OCI-LY1 (cell line): ENCODE results near the gene OXNAD1.

ENCODE experiments used
- H2AFZ ChIP-seq: fragments of 200-600 bp; sonication (generic), shearing (Covaris generic); 2 replicates; pipeline ENCODE4 v1.6.0; 2014; ENCODE audit warnings: antibody characterized with exemption, mild to moderate bottlenecking, low read length
- H3F3A ChIP-seq: fragments of 200-600 bp; sonication (generic), shearing (Covaris generic); 2 replicates; pipeline ENCODE4 v1.6.0; 2014; ENCODE audit warnings: mild to moderate bottlenecking, antibody characterized with exemption, low read length, moderate library complexity; ENCODE audit not compliant: insufficient read depth
- H3K27ac ChIP-seq: fragments of 200-600 bp; sonication (generic); 2 replicates; pipeline ENCODE4 v1.5.1; 2014; ENCODE audit warnings: low read length, mixed run types, mild to moderate bottlenecking, low read depth; ENCODE audit not compliant: poor library complexity, severe bottlenecking
- H3K27me3 ChIP-seq: fragments of 200-600 bp; sonication (generic); 2 replicates; pipeline ENCODE4 v1.6.0; 2014; ENCODE audit warnings: antibody characterized with exemption, mild to moderate bottlenecking, low read length, moderate library complexity; ENCODE audit not compliant: insufficient read depth
- H3K36me3 ChIP-seq: fragments of 200-600 bp; sonication (generic); 2 replicates; pipeline ENCODE4 v1.6.1; 2014; ENCODE audit warnings: mild to moderate bottlenecking, antibody characterized with exemption, low read length, moderate library complexity, mixed read lengths; ENCODE audit not compliant: insufficient read depth
- H3K4me1 ChIP-seq: fragments of 200-600 bp; sonication (generic); 2 replicates; pipeline ENCODE4 v1.5.1; 2014; ENCODE audit warnings: mild to moderate bottlenecking, low read length, moderate library complexity; ENCODE audit not compliant: insufficient read depth, severe bottlenecking
- H3K4me2 ChIP-seq: fragments of 200-600 bp; sonication (generic), shearing (Covaris generic); 2 replicates; pipeline ENCODE4 v1.6.1; 2014; ENCODE audit warnings: low read length
- H3K4me3 ChIP-seq: fragments of 200-600 bp; sonication (generic); 2 replicates; pipeline ENCODE4 v1.5.1; 2014; ENCODE audit warnings: low read length, low read depth, mild to moderate bottlenecking, mixed read lengths; ENCODE audit not compliant: poor library complexity, severe bottlenecking
- H3K79me2 ChIP-seq: fragments of 200-600 bp; shearing (Covaris generic); 2 replicates; pipeline ENCODE4 v1.6.1; 2016; ENCODE audit warnings: mixed run types, low read length, mixed read lengths; ENCODE audit not compliant: insufficient read depth
- H3K9ac ChIP-seq: fragments of 200-600 bp; sonication (generic), shearing (Covaris generic); 2 replicates; pipeline ENCODE4 v1.6.1; 2014; ENCODE audit warnings: mild to moderate bottlenecking, low read length, mixed read lengths
- H3K9me2 ChIP-seq: fragments of 200-600 bp; sonication (generic), shearing (Covaris generic); 2 replicates; pipeline ENCODE4 v1.6.1; 2014; ENCODE audit warnings: low read depth, mild to moderate bottlenecking, low read length, mixed read lengths
- H3K9me3 ChIP-seq: fragments of 200-600 bp; shearing (Covaris generic); 2 replicates; pipeline ENCODE4 v1.6.1; 2014; ENCODE audit warnings: low read length, mixed read lengths
- H4K20me1 ChIP-seq: fragments of 200-600 bp; sonication (generic), shearing (Covaris generic); 2 replicates; pipeline ENCODE4 v1.6.0; 2016; ENCODE audit warnings: mild to moderate bottlenecking, low read length; ENCODE audit not compliant: insufficient read depth
- EZH2 ChIP-seq: fragments of 200-600 bp; sonication (generic), shearing (Covaris generic); IDR thresholded peaks from 2 replicates; pipeline ENCODE4 v1.8.0; 2017; ENCODE audit warnings: borderline replicate concordance, mixed run types, mild to moderate bottlenecking, antibody characterized with exemption, low read length, moderate library complexity, mixed read lengths
- TF ChIP-seq, protein P1 (sequence below): fragments of 200-600 bp; sonication (generic), shearing (Covaris generic); IDR thresholded peaks from 2 replicates; pipeline ENCODE4 v1.5.1; 2017; ENCODE audit warnings: mild to moderate bottlenecking, antibody characterized with exemption, low read length, moderate library complexity, mixed read lengths

The OXNAD1 gene

DNA sequence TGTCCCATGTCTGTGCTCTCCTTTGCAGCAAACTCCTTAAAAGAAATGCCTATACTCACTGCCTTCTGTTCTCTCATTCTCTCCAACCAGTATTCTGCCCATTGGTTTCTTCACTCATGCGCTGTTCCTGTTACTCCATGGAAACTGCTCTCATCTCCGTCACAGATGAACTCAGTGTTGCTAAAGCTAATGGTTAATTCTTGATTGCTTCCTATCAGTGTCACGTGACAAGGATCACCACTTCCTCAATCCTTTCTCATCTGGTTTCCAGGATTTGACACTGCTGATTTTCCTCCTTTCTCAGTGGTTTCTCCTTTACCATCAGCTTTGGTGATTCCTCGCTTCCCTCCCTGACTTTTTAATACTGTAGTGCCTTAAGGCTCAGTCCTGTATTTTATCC, 2.8 kb upstream of the OXNAD1 start:
- Histone ChIP-seq H3K9me3 (no peaks in the 10 kb centered on the region), H4K20me1 (no peaks in the 10 kb centered on the region), H3F3A (no peaks in the 10 kb centered on the region), H3K27me3 (no peaks in the 10 kb centered on the region), H3K4me1 (peaks cover 28% of the 10 kb centered on the region), H3K4me3 (no peak overlapping the region), H2AFZ (no peak overlapping the region), H3K9ac (no peak overlapping the region), H3K36me3 (peaks cover 12% of the 10 kb centered on the region; the same call in 1 of the 2 replicates), H3K27ac (no peak overlapping the region), H3K9me2 (no peaks in the 10 kb centered on the region), H3K4me2 (no peak overlapping the region), H3K79me2 (peaks cover 23% of the 10 kb centered on the region)
- TF ChIP-seq EZH2: no peak
- TF ChIP-seq, protein P1, sequence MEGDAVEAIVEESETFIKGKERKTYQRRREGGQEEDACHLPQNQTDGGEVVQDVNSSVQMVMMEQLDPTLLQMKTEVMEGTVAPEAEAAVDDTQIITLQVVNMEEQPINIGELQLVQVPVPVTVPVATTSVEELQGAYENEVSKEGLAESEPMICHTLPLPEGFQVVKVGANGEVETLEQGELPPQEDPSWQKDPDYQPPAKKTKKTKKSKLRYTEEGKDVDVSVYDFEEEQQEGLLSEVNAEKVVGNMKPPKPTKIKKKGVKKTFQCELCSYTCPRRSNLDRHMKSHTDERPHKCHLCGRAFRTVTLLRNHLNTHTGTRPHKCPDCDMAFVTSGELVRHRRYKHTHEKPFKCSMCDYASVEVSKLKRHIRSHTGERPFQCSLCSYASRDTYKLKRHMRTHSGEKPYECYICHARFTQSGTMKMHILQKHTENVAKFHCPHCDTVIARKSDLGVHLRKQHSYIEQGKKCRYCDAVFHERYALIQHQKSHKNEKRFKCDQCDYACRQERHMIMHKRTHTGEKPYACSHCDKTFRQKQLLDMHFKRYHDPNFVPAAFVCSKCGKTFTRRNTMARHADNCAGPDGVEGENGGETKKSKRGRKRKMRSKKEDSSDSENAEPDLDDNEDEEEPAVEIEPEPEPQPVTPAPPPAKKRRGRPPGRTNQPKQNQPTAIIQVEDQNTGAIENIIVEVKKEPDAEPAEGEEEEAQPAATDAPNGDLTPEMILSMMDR: no peak

DNA sequence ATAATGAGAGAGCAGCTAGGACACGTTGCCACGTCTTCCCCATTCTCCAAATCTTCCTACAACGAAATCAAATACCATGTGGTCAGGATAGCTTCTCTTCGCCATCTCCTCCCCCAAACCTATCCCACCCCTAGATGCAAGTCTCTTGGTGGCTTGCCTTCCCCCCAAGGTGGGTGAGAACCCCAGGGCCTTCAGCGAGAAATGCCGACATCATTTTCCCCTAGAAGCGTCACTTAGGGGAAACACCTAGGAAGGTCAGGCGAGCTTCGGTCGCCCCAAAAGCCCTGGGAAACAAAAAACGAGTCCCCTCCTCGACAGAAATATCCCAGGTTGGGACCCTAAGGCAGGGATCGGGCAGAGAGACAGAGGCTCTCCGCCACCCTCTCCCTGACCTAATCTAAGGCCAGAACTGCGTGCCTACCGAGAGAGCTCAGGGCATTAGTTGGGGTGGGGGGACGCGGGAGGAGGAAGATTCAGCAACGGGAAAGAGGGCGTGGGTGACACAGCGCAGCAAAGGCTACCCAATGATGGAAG, 771 bp upstream of the OXNAD1 start:
- TF ChIP-seq, protein P1: no peak
- TF ChIP-seq EZH2: no peak
- Histone ChIP-seq H3K27ac (no peak overlapping the region), H3K9me3 (no peaks in the 10 kb centered on the region), H3K79me2 (peaks cover 23% of the 10 kb centered on the region), H3K27me3 (no peaks in the 10 kb centered on the region), H3K9me2 (no peaks in the 10 kb centered on the region), H2AFZ (no peak overlapping the region), H3K9ac (peak overlapping the region; percentile 70), H3K4me2 (peak overlapping the region; percentile 98), H4K20me1 (no peaks in the 10 kb centered on the region), H3F3A (no peaks in the 10 kb centered on the region), H3K4me1 (peaks cover 41% of the 10 kb centered on the region), H3K4me3 (peak overlapping the region; percentile 89), H3K36me3 (peaks cover 12% of the 10 kb centered on the region; the same call in 1 of the 2 replicates)

DNA sequence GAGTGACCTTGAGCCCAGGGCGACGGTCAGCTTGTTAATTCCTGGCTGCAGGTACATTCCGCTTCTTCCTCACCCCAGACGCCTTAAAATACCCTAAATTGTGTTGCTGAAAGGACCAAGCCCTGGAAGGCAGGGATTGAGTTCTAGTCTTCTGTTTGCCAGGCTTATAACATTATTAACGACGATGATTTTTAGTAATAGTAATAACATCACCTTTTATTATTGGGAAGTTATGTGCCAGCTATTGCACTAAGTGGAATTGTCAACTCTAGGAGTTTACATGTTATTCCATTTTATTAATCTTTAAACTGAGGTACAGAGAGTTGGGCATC, 409 bp downstream of the OXNAD1 start:
- peaks cover 11% of the 10 kb centered on the region; the same call in 1 of the 2 replicates for H3K36me3 ChIP-seq
- H3F3A ChIP-seq: no peaks in the 10 kb centered on the region
- H3K4me3 ChIP-seq: peak overlapping the region; percentile 89
- H2AFZ ChIP-seq: no peak overlapping the region
- no peaks in the 10 kb centered on the region for H3K9me3 ChIP-seq
- peak overlapping the region; percentile 81 for H3K9ac ChIP-seq
- peaks cover 41% of the 10 kb centered on the region for H3K4me1 ChIP-seq
- no peaks in the 10 kb centered on the region for H4K20me1 ChIP-seq
- H3K27me3 ChIP-seq: no peaks in the 10 kb centered on the region
- H3K9me2 ChIP-seq: no peaks in the 10 kb centered on the region
- H3K79me2 ChIP-seq: peaks cover 23% of the 10 kb centered on the region
- TF ChIP-seq, protein P1: no peak
- TF ChIP-seq EZH2: no peak
- H3K4me2 ChIP-seq: peak overlapping the region; percentile 81
- peak overlapping the region; percentile 6 for H3K27ac ChIP-seq
